BE2C (cell line): ENCODE results near the gene GARIN5B.
A peak's percentile ranks its signal among the peaks of the same experiment; 100 is the strongest.

ENCODE experiments used
- DNase-seq: peaks from one replicate; pipeline ENCODE4 v3.0.0-alpha.2; 2020
- H3K27me3 ChIP-seq: fragments of 250-450 bp; sonication (Bioruptor Pico); 2 replicates; pipeline ENCODE4 v1.5.1; 2020; ENCODE audit warnings: mild to moderate bottlenecking
- H3K36me3 ChIP-seq: fragments of 250-450 bp; sonication (Bioruptor Pico); 2 replicates; pipeline ENCODE4 v1.5.1; 2020; ENCODE audit warnings: mild to moderate bottlenecking
- H3K4me1 ChIP-seq: fragments of 250-450 bp; sonication (Bioruptor Pico); 2 replicates; pipeline ENCODE4 v1.5.1; 2020
- H3K4me3 ChIP-seq: 2 replicates; pipeline ENCODE4 v1.5.1; 2011; ENCODE audit warnings: low read depth, low read length
- H3K9me3 ChIP-seq: fragments of 250-450 bp; sonication (Bioruptor Pico); 2 replicates; pipeline ENCODE4 v1.5.1; 2020
- TF ChIP-seq, protein P1 (sequence below): IDR thresholded peaks from 2 replicates; pipeline ENCODE4 v1.5.1; 2012; ENCODE audit warnings: mild to moderate bottlenecking, low read depth, low read length

GARIN5B gene

DNA sequence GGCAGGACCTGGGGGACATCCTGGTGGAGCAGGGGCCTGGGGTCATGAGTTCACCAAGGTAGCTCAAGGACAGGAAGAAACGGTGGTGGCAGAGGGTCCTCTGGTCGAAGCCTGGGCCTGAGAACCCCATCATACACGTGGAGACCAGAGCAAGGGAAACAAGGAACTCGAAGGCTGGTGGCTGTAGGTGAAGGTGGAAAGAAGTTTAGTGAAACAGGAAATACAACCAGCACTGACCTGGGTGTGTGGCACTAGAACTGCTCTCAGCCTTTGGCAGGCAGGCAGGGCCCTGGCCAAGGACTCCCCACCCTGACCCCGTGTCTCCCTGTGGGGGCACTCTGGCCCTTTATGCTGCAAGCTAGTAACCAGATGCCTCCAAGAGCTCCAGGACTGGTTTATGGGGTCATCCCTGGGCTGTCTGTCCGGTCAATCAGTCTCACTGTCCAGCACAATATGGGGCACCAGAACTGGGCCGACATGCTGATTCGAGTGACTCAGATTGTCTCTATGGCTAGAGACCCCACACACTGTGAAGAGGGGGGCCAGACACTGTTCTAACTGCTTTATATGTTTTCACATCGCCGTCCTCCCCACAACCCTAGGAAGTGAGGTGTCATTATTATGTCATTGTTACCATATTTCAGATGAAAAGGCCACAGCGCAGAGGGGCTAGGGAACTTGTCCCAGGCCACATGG is 12.3 kb downstream of the GARIN5B start:
- DNase-seq = no peak
- Histone ChIP-seq H3K4me3 (no peak overlapping the region), H3K9me3 (no peaks in the 10 kb centered on the region), H3K27me3 (peaks cover 37% of the 10 kb centered on the region), H3K4me1 (no peaks in the 10 kb centered on the region), H3K36me3 (no peaks in the 10 kb centered on the region)
- TF ChIP-seq, protein P1, sequence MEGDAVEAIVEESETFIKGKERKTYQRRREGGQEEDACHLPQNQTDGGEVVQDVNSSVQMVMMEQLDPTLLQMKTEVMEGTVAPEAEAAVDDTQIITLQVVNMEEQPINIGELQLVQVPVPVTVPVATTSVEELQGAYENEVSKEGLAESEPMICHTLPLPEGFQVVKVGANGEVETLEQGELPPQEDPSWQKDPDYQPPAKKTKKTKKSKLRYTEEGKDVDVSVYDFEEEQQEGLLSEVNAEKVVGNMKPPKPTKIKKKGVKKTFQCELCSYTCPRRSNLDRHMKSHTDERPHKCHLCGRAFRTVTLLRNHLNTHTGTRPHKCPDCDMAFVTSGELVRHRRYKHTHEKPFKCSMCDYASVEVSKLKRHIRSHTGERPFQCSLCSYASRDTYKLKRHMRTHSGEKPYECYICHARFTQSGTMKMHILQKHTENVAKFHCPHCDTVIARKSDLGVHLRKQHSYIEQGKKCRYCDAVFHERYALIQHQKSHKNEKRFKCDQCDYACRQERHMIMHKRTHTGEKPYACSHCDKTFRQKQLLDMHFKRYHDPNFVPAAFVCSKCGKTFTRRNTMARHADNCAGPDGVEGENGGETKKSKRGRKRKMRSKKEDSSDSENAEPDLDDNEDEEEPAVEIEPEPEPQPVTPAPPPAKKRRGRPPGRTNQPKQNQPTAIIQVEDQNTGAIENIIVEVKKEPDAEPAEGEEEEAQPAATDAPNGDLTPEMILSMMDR = no peak

DNA sequence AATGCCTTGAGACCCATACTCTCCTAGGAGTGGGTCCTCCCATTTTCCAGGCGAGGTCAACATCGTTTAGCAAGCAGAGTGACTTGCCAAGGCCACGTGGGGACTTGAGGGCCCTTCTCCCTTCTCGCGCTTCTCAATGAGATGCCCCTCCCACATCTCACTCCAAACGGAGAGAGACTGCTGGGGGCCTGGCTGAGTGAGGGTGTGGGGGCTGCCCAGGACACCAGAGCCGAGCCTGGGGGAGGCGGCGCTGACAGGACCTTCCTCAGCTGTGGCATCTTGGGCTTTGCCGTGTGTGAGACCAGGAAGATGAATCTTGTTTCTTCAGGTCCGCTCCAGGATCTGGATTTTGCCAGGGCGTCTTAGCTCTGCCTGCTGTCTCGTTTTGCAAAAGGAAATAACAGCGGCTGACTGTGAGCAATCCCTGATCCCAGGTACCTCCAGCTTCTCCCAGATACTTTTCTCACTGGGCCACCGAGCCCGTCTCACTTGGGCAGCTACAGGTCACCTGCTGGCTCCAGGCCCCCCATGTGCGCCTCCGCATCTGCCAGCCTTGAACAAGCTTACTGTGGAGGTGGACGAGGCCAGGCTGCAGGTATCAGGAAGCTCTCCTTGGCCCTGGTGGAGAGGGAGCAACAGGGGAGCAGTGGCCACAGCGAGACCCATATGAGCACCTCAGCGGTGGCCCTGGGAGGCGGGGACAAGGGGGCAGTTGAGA is 14.6 kb downstream of the GARIN5B start:
- H3K4me1 ChIP-seq = peaks cover 4% of the 10 kb centered on the region
- no peak overlapping the region for H3K4me3 ChIP-seq
- DNase-seq = no peak
- no peaks in the 10 kb centered on the region for H3K9me3 ChIP-seq
- peaks cover 2% of the 10 kb centered on the region; the same call in 1 of the 2 replicates for H3K36me3 ChIP-seq
- TF ChIP-seq, protein P1 = no peak
- H3K27me3 ChIP-seq = peaks cover 23% of the 10 kb centered on the region

- no peak overlapping the region for H3K4me3 ChIP-seq
- peaks cover 4% of the 10 kb centered on the region for H3K4me1 ChIP-seq
- peaks cover 14% of the 10 kb centered on the region for H3K27me3 ChIP-seq
- H3K9me3 ChIP-seq = no peaks in the 10 kb centered on the region
- H3K36me3 ChIP-seq = peaks cover 4% of the 10 kb centered on the region; the same call in 1 of the 2 replicates
- DNase-seq = no peak
- TF ChIP-seq, protein P1 = no peak
These were observed 15.5 kb downstream of the GARIN5B start for GRCh38 chr19:55347442-55348009.

- TF ChIP-seq, protein P1 = no peak
- Histone ChIP-seq H3K36me3 (peaks cover 9% of the 10 kb centered on the region; the same call in 1 of the 2 replicates), H3K4me3 (no peak overlapping the region), H3K4me1 (peaks cover 4% of the 10 kb centered on the region), H3K27me3 (peaks cover 7% of the 10 kb centered on the region), H3K9me3 (no peaks in the 10 kb centered on the region)
- DNase-seq = no peak
These were observed 16.2 kb downstream of the GARIN5B start for GRCh38 chr19:55346725-55347441.

DNA sequence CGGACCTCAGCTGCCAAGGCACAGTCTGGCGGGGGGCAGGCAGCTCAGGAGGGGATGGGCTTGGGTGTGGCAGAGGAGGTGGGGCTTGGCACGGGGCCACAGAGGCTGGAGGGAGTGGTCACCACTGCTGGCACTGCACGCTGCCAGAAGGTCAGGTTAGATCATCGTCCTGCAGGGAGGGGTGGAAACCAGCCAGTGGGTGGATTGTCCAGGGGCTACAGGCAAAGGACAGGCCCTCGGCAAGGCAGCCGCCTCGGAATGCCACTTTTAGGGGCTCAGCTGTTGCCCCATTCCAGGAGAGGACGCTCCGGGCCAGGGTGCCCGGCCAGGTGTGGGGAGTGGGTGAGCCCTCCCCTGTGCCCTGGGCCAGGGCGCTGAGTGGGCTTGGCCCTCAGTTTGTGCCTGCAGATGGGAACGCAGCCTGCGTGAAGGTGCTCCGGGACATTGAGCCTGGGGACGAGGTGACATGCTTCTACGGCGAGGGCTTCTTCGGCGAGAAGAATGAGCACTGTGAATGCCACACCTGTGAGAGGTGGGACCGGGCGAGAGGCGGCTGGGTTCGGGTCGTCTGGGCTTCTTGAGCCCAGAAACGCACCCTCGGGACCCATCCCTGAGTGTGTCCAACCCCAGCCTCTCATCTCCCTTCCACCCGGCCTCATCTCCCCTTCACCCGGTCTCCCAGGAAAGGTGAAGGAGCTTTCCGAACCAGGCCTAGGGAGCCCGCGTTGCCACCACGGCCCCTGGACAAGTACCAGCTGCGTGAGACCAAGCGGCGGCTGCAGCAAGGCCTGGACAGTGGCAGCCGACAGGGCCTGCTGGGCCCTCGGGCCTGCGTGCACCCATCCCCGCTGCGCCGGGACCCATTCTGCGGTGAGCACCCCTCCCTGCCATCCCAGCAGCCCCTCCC is 17.0 kb downstream of the GARIN5B start:
- no peaks in the 10 kb centered on the region for H3K9me3 ChIP-seq
- no peaks in the 10 kb centered on the region for H3K27me3 ChIP-seq
- TF ChIP-seq, protein P1 = no peak
- peak; percentile 60 for DNase-seq
- no peak overlapping the region for H3K4me3 ChIP-seq
- peaks cover 4% of the 10 kb centered on the region for H3K4me1 ChIP-seq
- peaks cover 9% of the 10 kb centered on the region; the same call in 1 of the 2 replicates for H3K36me3 ChIP-seq
